ENCODE measurements around the gene FABP1. TPM values are rescaled to one million over a fixed set of nuclear protein-coding genes. Genes with fewer than 3 reads are reported as not detected.

Gene FABP1
- total RNA-seq, 4 donors from 2014 or later, result not detected

GRCh38 chr2:88085099-88085498 is 42.8 kb downstream of the FABP1 start:
- H3K4me1 ChIP-seq, result no peaks in the 10 kb centered on the region
- 94 to 98% methylated on average over 2 of the region's 2 CpGs for WGBS, 2 donors
- intact Hi-C loops (cut with DNase I), result no loop called here
- no peak overlapping the region for H3K27ac ChIP-seq
- no peak overlapping the region for H3K4me3 ChIP-seq (replicated peaks in 1 of 3)
- H3K27me3 ChIP-seq, result no peaks in the 10 kb centered on the region
- no peak for TF ChIP-seq CTCF (IDR thresholded peaks at IDR 0.05)
- no peak for TF ChIP-seq POLR2A (IDR thresholded peaks at IDR 0.05)
- DNase-seq, result no peak
- no peaks in the 10 kb centered on the region for H3K36me3 ChIP-seq
- H3K9me3 ChIP-seq, result no peaks in the 10 kb centered on the region

DNA sequence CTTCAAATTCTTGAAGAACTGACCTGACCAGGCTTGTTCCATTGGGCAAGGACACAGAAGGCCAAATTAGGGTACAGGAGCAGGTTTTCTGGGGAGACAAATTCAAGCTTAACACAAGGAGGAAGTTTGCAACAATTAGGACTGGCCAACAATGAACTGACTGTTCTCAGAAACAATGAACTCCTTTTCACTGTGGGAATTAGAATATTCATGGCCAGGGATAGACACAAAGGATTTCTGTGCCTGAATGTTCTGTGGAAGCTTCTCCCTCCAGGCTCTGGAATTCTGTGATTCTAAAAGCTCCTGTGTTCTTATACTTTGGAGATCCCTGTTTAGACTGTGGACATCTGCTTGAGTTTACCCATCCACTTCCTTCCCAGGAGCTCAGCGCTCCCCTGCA is 45.1 kb downstream of the FABP1 start:
- intact Hi-C loops (cut with DNase I), result no loop called here
- Histone ChIP-seq H3K36me3 (no peaks in the 10 kb centered on the region), H3K9me3 (no peaks in the 10 kb centered on the region), H3K4me3 (replicated peaks in 1 of 3) (no peak overlapping the region), H3K27me3 (no peaks in the 10 kb centered on the region), H3K27ac (no peak overlapping the region), H3K4me1 (no peaks in the 10 kb centered on the region)
- DNase-seq, result no peak
- TF ChIP-seq POLR2A (IDR thresholded peaks at IDR 0.05) (no peak), CTCF (IDR thresholded peaks at IDR 0.05) (no peak)
- 91 to 92% methylated on average over 1 of the region's 1 CpG for WGBS, 2 donors

GRCh38 chr2:88081924-88082608 is 45.8 kb downstream of the FABP1 start:
- H3K9me3 ChIP-seq, result no peaks in the 10 kb centered on the region
- H3K27ac ChIP-seq, result no peak overlapping the region
- no peaks in the 10 kb centered on the region for H3K36me3 ChIP-seq
- no peaks in the 10 kb centered on the region for H3K27me3 ChIP-seq
- H3K4me3 ChIP-seq (replicated peaks in 1 of 3), result no peak overlapping the region
- no peak for TF ChIP-seq CTCF (IDR thresholded peaks at IDR 0.05)
- no peak for TF ChIP-seq POLR2A (IDR thresholded peaks at IDR 0.05)
- 58 to 83% methylated on average over 3 to 4 of the region's 4 CpGs for WGBS, 2 donors
- no peaks in the 10 kb centered on the region for H3K4me1 ChIP-seq
- intact Hi-C loops (cut with DNase I), result no loop called here
- no peak for DNase-seq

DNA sequence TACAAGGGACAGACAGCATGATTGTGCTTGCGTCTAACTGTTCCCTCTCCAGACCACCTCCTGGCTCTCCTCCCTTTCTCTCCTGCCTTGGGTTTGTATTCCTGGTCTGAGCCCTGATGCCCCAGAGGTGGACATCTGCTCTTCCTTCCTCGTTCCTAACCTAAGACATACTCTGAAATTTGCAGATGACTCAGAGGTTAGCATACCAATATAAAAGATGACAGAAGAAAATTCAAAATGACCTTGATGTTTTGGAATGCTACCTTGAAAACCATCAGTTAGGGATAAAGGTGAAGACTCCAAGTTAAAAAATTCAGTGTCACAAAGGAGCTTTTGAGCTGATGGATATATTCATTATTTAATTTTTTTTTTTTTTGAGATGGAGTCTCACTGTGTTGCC is 47.3 kb downstream of the FABP1 start:
- 79 to 83% methylated on average over 2 of the region's 2 CpGs for WGBS, 2 donors
- Histone ChIP-seq H3K4me3 (replicated peaks in 1 of 3) (no peak overlapping the region), H3K9me3 (no peaks in the 10 kb centered on the region), H3K4me1 (no peaks in the 10 kb centered on the region), H3K27ac (no peak overlapping the region), H3K36me3 (no peaks in the 10 kb centered on the region), H3K27me3 (no peaks in the 10 kb centered on the region)
- no peak for DNase-seq
- no peak for TF ChIP-seq CTCF (IDR thresholded peaks at IDR 0.05)
- no peak for TF ChIP-seq POLR2A (IDR thresholded peaks at IDR 0.05)
- intact Hi-C loops (cut with DNase I), result no loop called here

GRCh38 chr2:88078643-88079172 is 49.2 kb downstream of the FABP1 start:
- 51 to 67% methylated on average over 3 of the region's 3 CpGs for WGBS, 2 donors
- TF ChIP-seq POLR2A (IDR thresholded peaks at IDR 0.05), result no peak
- no peak for TF ChIP-seq CTCF (IDR thresholded peaks at IDR 0.05)
- no peaks in the 10 kb centered on the region for H3K9me3 ChIP-seq
- H3K27ac ChIP-seq, result no peak overlapping the region
- H3K36me3 ChIP-seq, result no peaks in the 10 kb centered on the region
- no peak overlapping the region for H3K4me3 ChIP-seq (replicated peaks in 1 of 3)
- DNase-seq, result no peak
- no peaks in the 10 kb centered on the region for H3K27me3 ChIP-seq
- H3K4me1 ChIP-seq, result no peaks in the 10 kb centered on the region
- intact Hi-C loops (cut with DNase I), result no loop called here
